Measurements from ENCODE around the gene TBXAS1.

- TF ChIP-seq CTCF (IDR thresholded peaks at IDR 0.05; ENCODE audit: low read length) (no peak), EZH2 (optimal IDR thresholded peaks at IDR 0.05; ENCODE audit: low read depth, low read length) (no peak), EZH2phosphoT487 (IDR thresholded peaks at IDR 0.05; ENCODE audit: low read length) (no peak)
Observed at GRCh38 chr7:139854803-139855497, 25.9 kb downstream of the TBXAS1 start.
